ENCODE data around the gene TOR3A.

DNA sequence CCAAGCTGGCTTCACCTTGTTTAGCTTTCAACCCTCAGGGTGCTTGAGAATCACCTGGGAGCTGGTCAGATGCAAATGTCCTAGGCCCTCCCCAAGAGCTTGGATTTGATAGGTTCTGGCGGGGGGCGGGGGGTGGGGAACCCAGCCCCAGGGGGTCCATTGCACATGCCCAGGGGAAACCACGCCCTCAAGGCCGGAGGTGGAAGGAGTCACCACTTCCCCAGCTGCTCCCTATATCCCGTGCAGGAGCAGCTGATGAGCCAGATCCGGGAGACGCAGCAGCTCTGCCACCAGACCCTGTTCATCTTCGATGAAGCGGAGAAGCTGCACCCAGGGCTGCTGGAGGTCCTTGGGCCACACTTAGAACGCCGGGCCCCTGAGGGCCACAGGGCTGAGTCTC lies 5.8 kb downstream of the TOR3A start:
- TF ChIP-seq HEYL (CRISPR knock-in tag; IDR thresholded peaks at IDR 0.05) (no peak), EP300 (IDR thresholded peaks at IDR 0.05) (no peak), ZNF302 (CRISPR knock-in tag; IDR thresholded peaks at IDR 0.05) (no peak), CBX8 (IDR thresholded peaks at IDR 0.05) (no peak), HOXA7 (CRISPR knock-in tag; IDR thresholded peaks at IDR 0.05) (no peak), RAD21 (conservative IDR thresholded peaks at IDR 0.05 in 1 of 2, IDR thresholded peaks at IDR 0.05 in 1 of 2) (no peak), POLR2A (IDR thresholded peaks at IDR 0.05; ENCODE audit: low read length) (no peak), BHLHE40 (IDR thresholded peaks at IDR 0.05; ENCODE audit: low read depth, low read length) (no peak)
- TF ChIP-seq, protein P1, sequence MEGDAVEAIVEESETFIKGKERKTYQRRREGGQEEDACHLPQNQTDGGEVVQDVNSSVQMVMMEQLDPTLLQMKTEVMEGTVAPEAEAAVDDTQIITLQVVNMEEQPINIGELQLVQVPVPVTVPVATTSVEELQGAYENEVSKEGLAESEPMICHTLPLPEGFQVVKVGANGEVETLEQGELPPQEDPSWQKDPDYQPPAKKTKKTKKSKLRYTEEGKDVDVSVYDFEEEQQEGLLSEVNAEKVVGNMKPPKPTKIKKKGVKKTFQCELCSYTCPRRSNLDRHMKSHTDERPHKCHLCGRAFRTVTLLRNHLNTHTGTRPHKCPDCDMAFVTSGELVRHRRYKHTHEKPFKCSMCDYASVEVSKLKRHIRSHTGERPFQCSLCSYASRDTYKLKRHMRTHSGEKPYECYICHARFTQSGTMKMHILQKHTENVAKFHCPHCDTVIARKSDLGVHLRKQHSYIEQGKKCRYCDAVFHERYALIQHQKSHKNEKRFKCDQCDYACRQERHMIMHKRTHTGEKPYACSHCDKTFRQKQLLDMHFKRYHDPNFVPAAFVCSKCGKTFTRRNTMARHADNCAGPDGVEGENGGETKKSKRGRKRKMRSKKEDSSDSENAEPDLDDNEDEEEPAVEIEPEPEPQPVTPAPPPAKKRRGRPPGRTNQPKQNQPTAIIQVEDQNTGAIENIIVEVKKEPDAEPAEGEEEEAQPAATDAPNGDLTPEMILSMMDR (IDR thresholded peaks at IDR 0.05) = no peak
- TF ChIP-seq, protein P2, sequence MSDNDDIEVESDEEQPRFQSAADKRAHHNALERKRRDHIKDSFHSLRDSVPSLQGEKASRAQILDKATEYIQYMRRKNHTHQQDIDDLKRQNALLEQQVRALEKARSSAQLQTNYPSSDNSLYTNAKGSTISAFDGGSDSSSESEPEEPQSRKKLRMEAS (IDR thresholded peaks at IDR 0.05) = no peak
- TF ChIP-seq, protein P3, sequence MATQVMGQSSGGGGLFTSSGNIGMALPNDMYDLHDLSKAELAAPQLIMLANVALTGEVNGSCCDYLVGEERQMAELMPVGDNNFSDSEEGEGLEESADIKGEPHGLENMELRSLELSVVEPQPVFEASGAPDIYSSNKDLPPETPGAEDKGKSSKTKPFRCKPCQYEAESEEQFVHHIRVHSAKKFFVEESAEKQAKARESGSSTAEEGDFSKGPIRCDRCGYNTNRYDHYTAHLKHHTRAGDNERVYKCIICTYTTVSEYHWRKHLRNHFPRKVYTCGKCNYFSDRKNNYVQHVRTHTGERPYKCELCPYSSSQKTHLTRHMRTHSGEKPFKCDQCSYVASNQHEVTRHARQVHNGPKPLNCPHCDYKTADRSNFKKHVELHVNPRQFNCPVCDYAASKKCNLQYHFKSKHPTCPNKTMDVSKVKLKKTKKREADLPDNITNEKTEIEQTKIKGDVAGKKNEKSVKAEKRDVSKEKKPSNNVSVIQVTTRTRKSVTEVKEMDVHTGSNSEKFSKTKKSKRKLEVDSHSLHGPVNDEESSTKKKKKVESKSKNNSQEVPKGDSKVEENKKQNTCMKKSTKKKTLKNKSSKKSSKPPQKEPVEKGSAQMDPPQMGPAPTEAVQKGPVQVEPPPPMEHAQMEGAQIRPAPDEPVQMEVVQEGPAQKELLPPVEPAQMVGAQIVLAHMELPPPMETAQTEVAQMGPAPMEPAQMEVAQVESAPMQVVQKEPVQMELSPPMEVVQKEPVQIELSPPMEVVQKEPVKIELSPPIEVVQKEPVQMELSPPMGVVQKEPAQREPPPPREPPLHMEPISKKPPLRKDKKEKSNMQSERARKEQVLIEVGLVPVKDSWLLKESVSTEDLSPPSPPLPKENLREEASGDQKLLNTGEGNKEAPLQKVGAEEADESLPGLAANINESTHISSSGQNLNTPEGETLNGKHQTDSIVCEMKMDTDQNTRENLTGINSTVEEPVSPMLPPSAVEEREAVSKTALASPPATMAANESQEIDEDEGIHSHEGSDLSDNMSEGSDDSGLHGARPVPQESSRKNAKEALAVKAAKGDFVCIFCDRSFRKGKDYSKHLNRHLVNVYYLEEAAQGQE (IDR thresholded peaks at IDR 0.05) = no peak

All from A549 (cell line).